HS-5 (cell line): ENCODE data around the gene CSAD.

Experiments used
- DNase-seq: peaks from one replicate; pipeline ENCODE4 v3.0.0-alpha.2; 2012; ENCODE audit warnings: low read depth

Gene CSAD

GRCh38 chr12:53198486-53199110 lies 17.9 kb upstream of the CSAD start:
- DNase-seq: no peak

DNA sequence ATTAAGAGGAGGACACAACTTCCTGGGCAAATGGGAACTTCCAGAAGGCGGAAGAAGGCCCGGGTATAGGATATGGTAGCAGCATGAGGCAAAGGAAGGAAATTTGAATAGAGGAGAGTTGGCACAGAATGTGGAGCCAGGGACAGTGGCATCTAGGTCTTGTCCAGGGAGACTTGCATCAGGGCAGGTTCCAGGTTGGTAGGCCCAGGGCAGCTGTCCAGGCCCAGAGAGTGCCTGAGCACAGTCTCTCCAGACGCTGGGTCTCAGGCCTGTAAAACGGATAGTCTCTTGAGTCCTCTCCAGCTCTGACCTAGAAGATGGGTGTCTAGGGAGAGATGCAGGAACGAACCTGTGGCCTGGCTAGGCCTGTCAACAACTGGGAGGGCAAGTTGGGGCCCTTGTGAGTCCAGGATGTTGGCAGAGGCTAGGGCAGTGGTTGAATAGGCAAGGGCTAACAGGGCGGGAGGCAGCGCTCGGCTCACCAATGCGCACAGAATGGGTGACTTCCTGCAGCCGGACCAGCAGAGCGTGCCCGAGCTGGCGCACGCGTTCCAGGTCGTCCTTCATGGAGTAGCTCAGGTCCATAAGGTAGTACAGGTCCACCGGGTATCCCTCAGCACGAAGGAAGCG lies 16.4 kb upstream of the CSAD start:
- no peak for DNase-seq

DNA sequence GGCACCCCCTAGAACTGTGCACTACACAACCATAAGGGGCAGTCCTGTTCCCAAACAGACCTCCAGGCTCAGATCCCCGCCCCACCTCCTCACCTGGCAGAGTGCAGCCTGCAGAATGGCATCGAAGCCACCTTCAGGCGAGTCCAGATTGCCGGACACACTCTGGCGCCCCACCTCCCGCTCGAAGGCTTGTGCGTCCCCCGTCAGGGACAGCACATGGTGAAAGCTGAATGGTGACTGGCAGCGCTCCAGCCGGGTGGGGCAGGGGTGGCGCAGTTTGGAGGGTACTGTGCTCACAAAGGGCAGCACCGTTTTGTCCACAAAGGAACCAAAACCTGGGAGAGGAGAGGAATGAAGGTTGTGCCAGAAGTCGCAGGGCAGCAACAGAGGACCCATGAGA lies 15.8 kb upstream of the CSAD start:
- DNase-seq: no peak

DNA sequence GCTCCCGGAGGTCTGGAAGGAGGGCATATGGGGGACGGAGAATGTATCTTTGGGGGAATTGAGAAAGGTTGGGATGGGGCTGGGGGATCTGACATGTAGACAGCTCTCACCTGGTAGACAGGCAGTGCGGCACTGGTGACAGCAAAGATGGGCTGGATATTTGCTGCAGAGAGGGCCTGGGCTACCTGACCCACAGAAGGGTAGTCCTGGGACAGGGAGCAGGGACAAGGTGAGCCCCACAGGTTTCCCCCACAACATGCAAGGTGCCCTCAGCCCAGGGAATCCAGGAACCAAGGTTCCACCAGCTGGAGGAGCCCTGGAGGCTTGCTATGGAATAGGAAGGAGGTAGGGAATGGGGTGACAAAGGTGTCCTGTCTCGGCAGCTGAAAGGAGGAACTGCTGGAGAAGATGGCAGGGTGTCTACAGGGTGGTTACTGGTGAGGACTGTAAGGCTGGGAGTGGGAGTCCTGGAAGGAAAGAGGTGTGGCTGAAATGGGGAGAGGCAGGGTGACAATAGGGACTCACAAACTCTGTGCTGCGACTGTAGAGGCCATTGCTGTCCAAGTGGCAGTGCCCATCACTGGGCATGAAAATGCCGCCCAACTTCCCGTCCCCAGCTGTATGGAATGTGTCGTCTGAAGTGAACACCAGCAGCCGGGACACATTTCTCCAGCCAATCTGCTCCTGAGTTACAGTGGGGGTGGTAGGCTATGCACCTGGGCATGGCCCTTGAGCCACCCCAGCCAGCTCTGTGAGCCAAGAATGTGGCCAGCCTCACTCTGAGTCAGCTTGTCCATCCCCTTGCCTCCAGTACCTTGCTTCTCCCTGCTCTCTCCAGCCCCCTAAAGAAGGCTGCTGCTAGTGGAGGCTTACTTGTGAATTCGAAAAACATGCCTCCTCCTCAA lies 15.0 kb upstream of the CSAD start:
- DNase-seq: no peak

- no peak for DNase-seq
Observed at GRCh38 chr12:53194973-53195372, 14.2 kb upstream of the CSAD start.

GRCh38 chr12:53193985-53194716 lies 13.4 kb upstream of the CSAD start:
- no peak for DNase-seq

DNA sequence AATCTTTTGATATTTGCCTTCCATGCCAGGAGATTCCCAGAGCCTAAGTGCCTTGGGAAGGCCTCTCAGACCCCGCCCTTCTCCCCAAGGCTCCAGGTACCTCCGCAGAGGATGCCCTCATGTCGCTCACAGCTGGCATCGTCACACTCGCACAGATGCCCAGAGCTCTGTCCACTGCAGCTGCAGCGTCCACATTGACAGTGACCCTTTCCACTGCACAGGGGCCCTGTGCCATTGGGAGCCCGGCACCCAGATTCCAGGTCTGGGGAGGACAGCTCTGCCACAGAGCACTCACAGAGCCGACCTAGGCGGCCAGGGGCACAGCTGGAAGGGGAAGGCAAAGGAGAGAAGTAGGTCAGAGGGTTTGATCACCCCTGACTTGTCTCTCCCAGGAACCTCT lies 12.3 kb upstream of the CSAD start:
- DNase-seq: no peak

GRCh38 chr12:53192531-53193021 lies 11.9 kb upstream of the CSAD start:
- no peak for DNase-seq

DNA sequence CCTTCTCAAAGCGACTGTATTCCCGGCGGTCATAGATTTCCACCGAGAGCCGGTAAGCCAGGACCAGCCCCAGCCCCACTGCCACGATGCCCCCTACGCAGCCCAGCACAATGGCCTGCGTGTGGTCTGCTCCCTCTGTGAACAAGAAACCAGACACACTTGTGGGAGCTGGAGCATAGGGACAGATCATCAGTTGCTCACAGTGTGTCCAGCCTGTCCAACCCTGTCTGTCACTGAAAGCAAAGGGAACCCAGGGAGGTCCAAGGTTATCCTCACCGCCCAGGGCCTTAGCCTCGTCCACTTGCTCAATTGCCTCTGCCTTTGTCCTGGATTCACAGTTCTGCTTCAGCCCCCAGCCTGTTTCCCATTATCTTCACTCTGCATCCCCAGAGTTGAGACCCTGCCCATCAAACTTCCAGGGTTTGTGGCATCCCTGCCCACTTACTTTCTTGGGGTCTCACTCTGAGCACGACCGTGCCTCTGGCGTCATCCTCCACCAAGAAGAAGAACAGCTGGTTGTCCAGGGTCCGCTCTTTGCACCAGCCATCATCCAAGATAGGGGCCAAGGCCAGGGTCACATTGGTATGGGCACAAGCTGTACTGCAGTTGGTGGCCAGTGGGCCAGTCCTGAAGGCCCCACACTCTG lies 11.3 kb upstream of the CSAD start:
- no peak for DNase-seq

GRCh38 chr12:53191096-53191884 lies 10.6 kb upstream of the CSAD start:
- DNase-seq: no peak

- no peak for DNase-seq
Observed at GRCh38 chr12:53190108-53190729, 9.5 kb upstream of the CSAD start.

DNA sequence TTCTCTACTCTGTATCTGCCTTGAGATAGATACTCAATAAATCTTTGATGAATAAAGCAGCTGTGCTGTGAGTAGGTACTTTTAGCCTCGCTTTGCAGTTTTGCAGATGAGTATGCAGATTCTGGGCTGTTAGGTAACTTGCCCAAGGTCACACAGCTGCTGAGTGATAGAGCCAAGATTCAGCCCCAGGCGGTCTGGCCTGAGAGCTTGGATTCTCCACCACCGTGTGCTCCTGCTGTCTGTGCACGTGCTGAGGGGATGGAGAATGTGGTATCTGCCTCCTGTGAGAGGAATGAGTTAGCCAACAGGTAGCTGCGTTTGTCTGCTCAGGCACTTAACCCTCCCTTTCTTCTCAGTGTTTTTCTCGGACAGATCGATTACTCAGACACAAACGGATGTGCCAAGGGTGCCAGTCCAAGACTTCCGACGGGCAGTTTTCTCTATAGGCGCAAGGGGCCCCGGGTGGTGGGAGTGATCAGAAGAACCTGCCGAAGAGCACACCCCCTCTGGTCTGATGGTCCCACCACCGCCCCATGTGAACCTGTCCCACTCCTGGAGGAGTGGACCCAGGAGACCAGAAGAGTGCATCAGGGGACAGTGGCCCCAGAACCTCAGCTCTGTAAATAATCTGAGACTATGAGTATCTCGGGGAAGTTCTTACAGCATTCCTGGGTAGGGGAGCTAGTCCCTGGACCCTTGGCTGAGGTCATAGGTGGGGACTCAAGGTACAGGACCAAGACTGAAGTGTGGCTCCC lies 6.6 kb upstream of the CSAD start:
- no peak for DNase-seq

DNA sequence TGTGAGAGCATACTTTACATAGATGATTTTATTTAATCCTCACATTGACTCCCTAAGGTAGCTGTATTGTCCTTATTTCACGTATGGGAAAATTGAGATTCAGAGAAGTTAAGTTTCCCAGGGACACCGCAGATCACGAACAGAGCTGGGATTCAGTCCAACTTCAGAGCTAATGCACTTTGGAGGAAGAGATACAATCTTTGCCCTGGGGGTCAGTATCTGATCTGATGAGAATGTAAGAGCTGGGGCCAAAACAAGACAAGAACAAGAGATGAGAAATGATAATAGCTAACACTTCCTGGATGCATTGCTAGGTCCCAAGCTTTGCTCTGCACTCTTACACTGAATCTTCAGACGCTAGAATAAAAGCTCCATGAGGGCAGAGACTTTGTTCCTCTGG lies 6.0 kb upstream of the CSAD start:
- DNase-seq: no peak

GRCh38 chr12:53185582-53186153 lies 4.9 kb upstream of the CSAD start:
- DNase-seq: no peak

DNA sequence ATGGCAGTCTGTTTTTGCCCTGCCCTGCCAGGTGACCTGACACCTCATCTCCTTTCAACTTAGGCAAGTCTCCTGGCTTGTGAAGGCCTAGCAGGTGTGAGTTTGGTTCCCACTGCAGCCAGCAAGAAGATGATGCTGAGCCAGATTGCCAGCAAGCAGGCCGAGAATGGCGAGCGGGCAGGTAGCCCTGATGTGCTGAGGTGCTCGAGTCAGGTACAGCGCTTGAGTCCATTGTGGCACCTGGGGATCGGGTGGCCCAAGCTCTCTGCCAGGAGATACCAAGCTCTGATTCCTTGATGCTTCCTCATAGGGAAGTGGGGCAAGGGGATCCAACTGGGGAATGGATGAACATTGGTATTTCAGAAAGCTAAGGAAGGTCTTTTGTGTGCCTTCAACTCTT lies 4.1 kb upstream of the CSAD start:
- no peak for DNase-seq

GRCh38 chr12:53182903-53183302 lies 2.2 kb upstream of the CSAD start:
- no peak for DNase-seq

DNA sequence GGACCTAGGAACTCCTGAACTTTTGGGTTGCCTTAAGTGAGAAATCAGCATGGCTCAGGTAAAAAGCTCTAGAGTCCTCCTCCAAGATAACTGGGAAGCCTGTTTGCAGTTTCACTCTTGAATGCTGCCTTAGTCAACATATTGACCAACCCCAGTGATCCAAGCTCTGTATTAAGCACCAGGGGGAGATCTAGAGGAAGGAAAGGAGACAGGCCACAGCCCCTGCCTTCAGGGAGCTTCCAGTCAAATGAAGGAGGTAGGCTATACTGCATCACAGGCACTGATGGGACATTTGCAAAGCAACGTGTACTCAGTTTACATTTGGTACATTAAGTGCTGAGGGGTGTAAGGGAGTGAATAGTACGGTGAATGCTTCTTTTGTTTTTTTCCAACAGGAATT lies 1.2 kb upstream of the CSAD start:
- DNase-seq: no peak

DNA sequence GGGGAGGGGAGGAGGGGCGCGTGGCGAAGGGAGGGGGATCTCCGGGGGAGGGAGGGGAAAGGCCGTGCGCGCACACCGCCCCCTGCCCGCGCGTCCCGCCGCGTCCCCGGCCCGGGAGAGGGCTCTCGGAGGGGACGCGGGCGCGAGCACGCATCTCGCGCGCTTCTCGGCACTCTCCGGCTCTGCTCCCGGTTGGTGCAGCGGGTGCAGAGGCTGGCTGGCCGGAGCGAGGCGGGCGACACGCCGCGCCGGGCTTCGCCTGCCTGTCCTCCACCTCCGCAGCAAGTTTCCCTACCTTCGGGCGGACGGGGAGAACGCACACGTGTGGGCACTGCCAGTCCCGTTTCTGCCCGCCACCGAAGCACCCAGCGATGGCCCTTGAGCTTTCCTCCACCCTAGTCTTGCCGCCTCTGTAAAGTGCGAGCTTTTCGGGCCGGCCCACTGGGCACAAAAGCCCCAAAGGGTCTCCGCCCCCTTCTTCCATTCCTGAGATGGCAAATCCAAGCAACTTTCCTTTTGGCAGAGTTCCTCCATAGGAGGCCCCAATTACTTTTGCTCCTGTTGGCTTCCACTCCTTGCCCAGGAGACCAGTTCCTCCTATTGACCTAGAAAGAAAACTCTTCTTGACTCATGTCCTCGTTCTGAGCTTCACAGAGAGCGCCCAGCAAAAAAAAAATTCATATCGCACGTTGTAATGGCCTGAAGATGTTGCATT lies 363 bp upstream of the CSAD start:
- peak; percentile 26 for DNase-seq
